ENCODE results near the gene CHN2. TPM values are rescaled to one million over a fixed set of nuclear protein-coding genes. Genes with fewer than 3 reads are reported as not detected.
"Not testable (repeated sequence)": the region's sequence is repeated elsewhere in the genome, so short reads cannot be mapped to it uniquely, and the experiment has no call there.

The CHN2 gene
- total RNA-seq, 1 donor: 0.81 TPM

- no peak for TF ChIP-seq CTCF (IDR thresholded peaks at IDR 0.05; ENCODE audit: insufficient read depth, low read length)
- no peak overlapping the region for H3K4me3 ChIP-seq (ENCODE audit: low read depth, low read length)
- DNase-seq (ENCODE audit: low read depth): no peak
Measured at GRCh38 chr7:29202651-29203069, 8.1 kb downstream of the CHN2 start.

- TF ChIP-seq CTCF (IDR thresholded peaks at IDR 0.05; ENCODE audit: insufficient read depth, low read length): no peak
- no peak overlapping the region for H3K4me3 ChIP-seq (ENCODE audit: low read depth, low read length)
- no peak for DNase-seq (ENCODE audit: low read depth)
Measured at GRCh38 chr7:29204491-29205272, 10.1 kb downstream of the CHN2 start.

GRCh38 chr7:29207162-29207801 is 12.7 kb downstream of the CHN2 start:
- no peak overlapping the region for H3K4me3 ChIP-seq (ENCODE audit: low read depth, low read length)
- DNase-seq (ENCODE audit: low read depth): no peak

GRCh38 chr7:29208410-29209250 is 14.1 kb downstream of the CHN2 start:
- TF ChIP-seq CTCF (IDR thresholded peaks at IDR 0.05; ENCODE audit: insufficient read depth, low read length): no peak
- H3K4me3 ChIP-seq (ENCODE audit: low read depth, low read length): no peak overlapping the region
- DNase-seq (ENCODE audit: low read depth): no peak

More at GRCh38 chr7:29207162-29207801, 12.7 kb downstream of the CHN2 start:
- TF ChIP-seq CTCF (IDR thresholded peaks at IDR 0.05; ENCODE audit: insufficient read depth, low read length): no peak

- no peak for TF ChIP-seq CTCF (IDR thresholded peaks at IDR 0.05; ENCODE audit: insufficient read depth, low read length)
- DNase-seq (ENCODE audit: low read depth): no peak
- H3K4me3 ChIP-seq (ENCODE audit: low read depth, low read length): no peak overlapping the region
Measured at GRCh38 chr7:29209745-29210144, 15.2 kb downstream of the CHN2 start.

GRCh38 chr7:29212736-29213135 is 18.2 kb downstream of the CHN2 start:
- DNase-seq (ENCODE audit: low read depth); H3K4me3 ChIP-seq (ENCODE audit: low read depth, low read length): not testable (repeated sequence)

GRCh38 chr7:29214056-29214455 is 19.5 kb downstream of the CHN2 start:
- no peak overlapping the region for H3K4me3 ChIP-seq (ENCODE audit: low read depth, low read length)
- TF ChIP-seq CTCF (IDR thresholded peaks at IDR 0.05; ENCODE audit: insufficient read depth, low read length): no peak
- DNase-seq (ENCODE audit: low read depth): no peak
